Omental fat pad (tissue), 4 donors: ENCODE data around the gene KMT5B. TPM values are rescaled to one million over a fixed set of nuclear protein-coding genes. Genes with fewer than 3 reads are reported as not detected.

Experiments
- ATAC-seq: fragments of 150-250 bp; one replicate; pipeline ENCODE4 v1.9.1; 2016; ENCODE audit warnings: mild to moderate bottlenecking, moderate library complexity; ENCODE audit not compliant: low FRiP score
- DNase-seq: peaks from one replicate; pipeline ENCODE4 v3.0.0-alpha.2; 2019; ENCODE audit warnings: low spot score
- total RNA-seq, 4 donors: library from RNA; depleted of rRNA; stranded (reverse); fragments of >200 nt; gene quantifications; one replicate each; pipeline ENCODE4 v1.1.0, GENCODE V29; 2016
- TF ChIP-seq, protein P1 (sequence below), 3 donors: fragments of 450-650 bp; IDR thresholded peaks; one replicate each; pipeline ENCODE4 v1.5.1; 2016 to 2017; ENCODE audit warnings: antibody characterized with exemption in 3 of 3, mild to moderate bottlenecking in 3 of 3, moderate library complexity in 2 of 3

The KMT5B gene
- total RNA-seq, 4 donors from 2014 or later, result 19.5 to 47.1 (median 32.1) TPM

- TF ChIP-seq, protein P1, sequence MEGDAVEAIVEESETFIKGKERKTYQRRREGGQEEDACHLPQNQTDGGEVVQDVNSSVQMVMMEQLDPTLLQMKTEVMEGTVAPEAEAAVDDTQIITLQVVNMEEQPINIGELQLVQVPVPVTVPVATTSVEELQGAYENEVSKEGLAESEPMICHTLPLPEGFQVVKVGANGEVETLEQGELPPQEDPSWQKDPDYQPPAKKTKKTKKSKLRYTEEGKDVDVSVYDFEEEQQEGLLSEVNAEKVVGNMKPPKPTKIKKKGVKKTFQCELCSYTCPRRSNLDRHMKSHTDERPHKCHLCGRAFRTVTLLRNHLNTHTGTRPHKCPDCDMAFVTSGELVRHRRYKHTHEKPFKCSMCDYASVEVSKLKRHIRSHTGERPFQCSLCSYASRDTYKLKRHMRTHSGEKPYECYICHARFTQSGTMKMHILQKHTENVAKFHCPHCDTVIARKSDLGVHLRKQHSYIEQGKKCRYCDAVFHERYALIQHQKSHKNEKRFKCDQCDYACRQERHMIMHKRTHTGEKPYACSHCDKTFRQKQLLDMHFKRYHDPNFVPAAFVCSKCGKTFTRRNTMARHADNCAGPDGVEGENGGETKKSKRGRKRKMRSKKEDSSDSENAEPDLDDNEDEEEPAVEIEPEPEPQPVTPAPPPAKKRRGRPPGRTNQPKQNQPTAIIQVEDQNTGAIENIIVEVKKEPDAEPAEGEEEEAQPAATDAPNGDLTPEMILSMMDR (IDR thresholded peaks at IDR 0.05), result no peak
- ATAC-seq (peak; percentile 99), DNase-seq (peak; percentile 64)
Measured at GRCh38 chr11:68121067-68121899, 91.8 kb downstream of the KMT5B start, which contains the start of gene CHKA. CHKA (minus strand) TSS chr11:68121388; CDS start chr11:68121177, 211 bp downstream.

- ATAC-seq (no peak), DNase-seq (no peak)
- TF ChIP-seq, protein P1 (IDR thresholded peaks at IDR 0.05), result no peak
Measured at GRCh38 chr11:68120273-68121066, 92.6 kb downstream of the KMT5B start.

DNA sequence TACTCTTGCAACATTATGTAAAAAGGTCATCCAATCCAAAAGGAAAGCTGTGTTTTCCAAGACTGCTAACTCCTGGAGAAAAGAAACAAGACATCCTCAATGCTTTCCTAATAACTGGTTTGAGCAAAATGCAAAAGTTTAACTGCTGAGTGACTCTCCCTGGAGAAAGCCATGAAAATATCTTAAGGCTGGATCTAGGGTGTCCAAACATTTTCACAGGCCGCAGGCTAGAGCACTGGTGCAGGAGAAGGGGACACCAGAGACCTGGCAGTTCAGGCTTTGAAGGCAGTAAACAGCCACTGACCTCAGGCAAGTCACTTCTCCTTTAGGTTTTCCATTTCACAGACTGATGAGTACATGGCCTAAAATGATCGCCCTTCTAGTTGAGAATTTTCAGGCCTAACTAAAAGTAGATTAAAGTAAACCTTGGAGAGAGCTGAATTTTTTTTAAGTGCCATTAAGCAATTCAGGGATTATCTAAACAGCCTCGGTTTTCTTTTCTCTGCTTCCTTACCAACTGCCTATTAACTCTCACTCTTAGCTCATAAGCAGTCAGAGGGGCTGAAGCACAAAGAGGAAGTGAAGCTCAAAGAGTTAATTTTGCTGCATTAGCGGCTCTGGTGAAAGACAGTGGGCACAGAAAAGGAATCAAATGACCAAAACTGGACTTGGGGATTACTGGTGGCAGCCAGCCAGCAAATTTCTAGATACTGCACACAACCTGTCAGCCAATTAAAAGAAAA lies 94.2 kb downstream of the KMT5B start:
- no peak for ATAC-seq
- TF ChIP-seq, protein P1 (IDR thresholded peaks at IDR 0.05), result no peak
- no peak for DNase-seq

GRCh38 chr11:68117853-68118470 lies 95.1 kb downstream of the KMT5B start:
- no peak for ATAC-seq
- no peak for DNase-seq
- TF ChIP-seq, protein P1 (IDR thresholded peaks at IDR 0.05), result no peak

DNA sequence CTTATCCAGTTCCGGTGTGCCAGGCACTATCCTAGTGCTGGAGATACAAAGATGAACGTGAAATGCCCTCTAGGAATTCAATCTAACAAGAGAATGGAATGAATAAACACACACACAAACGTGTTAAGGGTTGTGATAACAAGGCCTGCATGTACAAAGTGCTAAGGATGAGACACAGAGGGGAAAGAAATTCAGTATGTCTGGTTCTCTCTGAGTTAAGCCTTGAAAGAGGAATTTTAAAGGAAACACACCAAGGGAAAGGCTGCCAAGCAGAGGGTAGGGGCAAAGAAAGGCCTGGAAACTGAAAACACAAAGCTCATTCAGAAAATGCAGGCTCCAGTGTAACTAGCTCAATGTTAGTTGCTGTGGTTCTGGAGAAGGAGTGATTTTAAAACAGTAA lies 96.1 kb downstream of the KMT5B start:
- TF ChIP-seq, protein P1 (IDR thresholded peaks at IDR 0.05), result no peak

DNA sequence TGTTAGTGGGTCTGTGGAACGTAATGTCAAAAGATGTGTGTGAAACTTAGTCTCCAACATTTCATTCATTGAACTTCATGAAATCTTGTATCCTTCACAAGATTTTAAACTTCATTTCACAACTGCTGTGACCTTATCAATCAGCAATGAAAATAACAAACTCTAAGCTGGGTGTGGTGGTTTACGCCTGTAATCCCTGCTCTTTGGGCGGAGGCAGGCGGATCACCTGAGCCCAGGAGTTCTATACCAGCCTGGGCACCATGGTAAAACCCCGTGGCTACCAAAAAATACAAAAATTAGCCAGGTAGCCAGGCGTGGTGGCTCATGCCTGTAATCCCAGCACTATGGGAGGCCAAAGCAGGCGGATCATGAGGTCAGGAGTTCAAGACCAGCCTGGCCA lies 97.0 kb downstream of the KMT5B start:
- TF ChIP-seq, protein P1 (IDR thresholded peaks at IDR 0.05), result no peak
- no peak for DNase-seq

More for the DNA sequence above, 96.1 kb downstream of the KMT5B start:
- ATAC-seq (no peak), DNase-seq (no peak)

More for the DNA sequence above, 97.0 kb downstream of the KMT5B start:
- ATAC-seq, result no peak
